ENCODE measurements around the gene IRF2. TPM values are rescaled to one million over a fixed set of nuclear protein-coding genes. Genes with fewer than 3 reads are reported as not detected.
A peak's percentile ranks its signal among the peaks of the same experiment; 100 is the strongest.

The IRF2 gene
- polyA plus RNA-seq, 1 experiment, result 28.7 TPM

DNA sequence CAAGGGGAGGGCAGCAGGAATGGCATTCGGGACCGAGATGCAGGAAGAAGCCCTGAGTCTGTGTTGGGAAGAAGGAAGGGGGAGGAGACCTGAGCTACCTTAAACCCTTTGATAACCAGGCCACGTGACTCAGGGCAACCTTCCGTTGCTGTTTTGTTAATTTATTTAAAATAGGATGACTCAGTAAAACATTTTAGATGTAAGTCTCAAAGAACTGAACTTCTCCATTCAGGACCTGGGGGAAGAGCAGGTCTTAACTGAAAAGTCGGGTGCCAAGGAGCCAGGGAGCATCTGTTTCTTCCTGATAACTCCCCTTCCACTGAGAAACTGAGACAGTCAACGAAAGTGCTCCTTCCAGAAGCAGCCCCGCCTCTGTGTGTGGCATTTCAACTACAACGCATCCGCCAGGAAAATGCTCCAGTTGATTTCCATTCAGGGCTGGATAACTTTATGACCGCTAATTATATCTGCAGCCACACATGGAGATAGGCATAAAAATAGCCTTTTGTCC, 88.0 kb downstream of the IRF2 start:
- Histone ChIP-seq H3K36me3 (ENCODE audit: control insufficient read depth, insufficient read depth, low read length) (peaks cover 23% of the 10 kb centered on the region), H3K4me3 (ENCODE audit: low read depth, low read length) (no peak overlapping the region), H3K27me3 (ENCODE audit: control insufficient read depth, insufficient read depth, low read length) (no peaks in the 10 kb centered on the region)
- ChIA-PET CTCF (interaction anchor here (2.3 kb wide), 1 partner anchor 99 kb away, joined by 8 read pairs; no protein-coding TSS in a partner anchor), POLR2A (no interaction called here)
- no peak for DNase-seq (ENCODE audit: low read depth)
- TF ChIP-seq, protein P1, sequence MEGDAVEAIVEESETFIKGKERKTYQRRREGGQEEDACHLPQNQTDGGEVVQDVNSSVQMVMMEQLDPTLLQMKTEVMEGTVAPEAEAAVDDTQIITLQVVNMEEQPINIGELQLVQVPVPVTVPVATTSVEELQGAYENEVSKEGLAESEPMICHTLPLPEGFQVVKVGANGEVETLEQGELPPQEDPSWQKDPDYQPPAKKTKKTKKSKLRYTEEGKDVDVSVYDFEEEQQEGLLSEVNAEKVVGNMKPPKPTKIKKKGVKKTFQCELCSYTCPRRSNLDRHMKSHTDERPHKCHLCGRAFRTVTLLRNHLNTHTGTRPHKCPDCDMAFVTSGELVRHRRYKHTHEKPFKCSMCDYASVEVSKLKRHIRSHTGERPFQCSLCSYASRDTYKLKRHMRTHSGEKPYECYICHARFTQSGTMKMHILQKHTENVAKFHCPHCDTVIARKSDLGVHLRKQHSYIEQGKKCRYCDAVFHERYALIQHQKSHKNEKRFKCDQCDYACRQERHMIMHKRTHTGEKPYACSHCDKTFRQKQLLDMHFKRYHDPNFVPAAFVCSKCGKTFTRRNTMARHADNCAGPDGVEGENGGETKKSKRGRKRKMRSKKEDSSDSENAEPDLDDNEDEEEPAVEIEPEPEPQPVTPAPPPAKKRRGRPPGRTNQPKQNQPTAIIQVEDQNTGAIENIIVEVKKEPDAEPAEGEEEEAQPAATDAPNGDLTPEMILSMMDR (IDR thresholded peaks at IDR 0.05; ENCODE audit: insufficient read depth, low read depth, low read length), result no peak

DNA sequence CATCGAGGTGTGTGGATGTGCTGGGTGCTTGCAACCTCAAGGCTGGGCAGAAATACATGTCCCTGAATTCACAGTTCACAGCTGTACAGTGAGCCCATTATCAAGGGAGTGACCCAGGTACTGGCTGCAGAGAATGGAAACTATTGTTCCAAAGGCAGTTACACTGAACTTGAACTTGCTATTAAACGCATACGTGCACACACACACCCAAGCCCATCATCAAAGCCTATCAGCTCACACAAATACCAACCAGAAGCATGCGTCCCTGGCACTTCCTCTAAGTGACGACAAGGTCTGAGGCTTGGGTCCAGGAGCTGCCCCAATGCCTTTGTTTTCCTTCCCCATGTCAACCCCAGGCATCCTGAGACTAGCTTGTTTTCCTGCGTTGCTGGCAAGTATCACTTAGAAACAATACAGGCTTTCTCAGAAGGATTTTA, 88.6 kb downstream of the IRF2 start:
- H3K27me3 ChIP-seq (ENCODE audit: control insufficient read depth, insufficient read depth, low read length), result no peaks in the 10 kb centered on the region
- TF ChIP-seq, protein P1 (IDR thresholded peaks at IDR 0.05; ENCODE audit: insufficient read depth, low read depth, low read length), result no peak
- no peak for DNase-seq (ENCODE audit: low read depth)
- CTCF ChIA-PET, result interaction anchor here (2.3 kb wide), 1 partner anchor 98 kb away, joined by 8 read pairs; no protein-coding TSS in a partner anchor
- no peak overlapping the region for H3K4me3 ChIP-seq (ENCODE audit: low read depth, low read length)
- H3K36me3 ChIP-seq (ENCODE audit: control insufficient read depth, insufficient read depth, low read length), result peaks cover 20% of the 10 kb centered on the region
- POLR2A ChIA-PET, result no interaction called here

DNA sequence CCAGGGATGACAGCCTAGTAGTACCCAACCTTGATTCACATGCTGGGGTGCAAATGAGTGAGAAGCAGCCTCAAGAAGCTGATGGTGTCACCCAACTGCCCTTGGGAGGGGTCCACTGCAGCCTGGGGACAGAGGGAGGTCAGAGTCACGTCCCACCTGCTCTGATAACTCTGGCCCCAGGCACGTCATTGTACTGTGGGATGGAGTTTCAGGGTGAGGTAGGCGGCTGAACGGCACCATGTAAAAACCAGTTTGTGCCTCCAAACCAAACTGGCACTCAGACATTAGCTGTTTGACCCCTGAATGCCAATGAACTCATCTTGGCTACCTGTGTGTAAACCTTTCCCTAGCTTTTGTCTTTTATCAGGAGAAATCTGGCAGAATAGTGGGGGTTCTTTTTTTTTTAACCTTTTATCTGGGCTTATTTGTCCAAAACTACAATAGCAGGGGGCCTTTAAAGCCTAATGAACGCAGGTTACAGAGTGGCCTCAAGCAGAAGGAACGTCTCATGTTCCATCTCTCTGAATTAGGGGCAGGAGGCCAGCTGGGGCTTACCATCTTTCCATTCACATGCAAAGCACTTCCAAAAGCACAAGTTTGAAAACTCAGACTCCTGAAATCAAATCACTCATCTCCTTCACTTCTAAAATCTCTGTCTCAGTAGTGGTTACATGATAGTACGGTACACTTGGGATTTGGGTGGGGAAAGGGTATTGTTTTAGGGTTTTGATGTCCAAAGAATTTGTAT, 89.4 kb downstream of the IRF2 start:
- POLR2A ChIA-PET, result no interaction called here
- peak overlapping the region; percentile 2; the same call in 1 of the 2 replicates for H3K4me3 ChIP-seq (ENCODE audit: low read depth, low read length)

DNA sequence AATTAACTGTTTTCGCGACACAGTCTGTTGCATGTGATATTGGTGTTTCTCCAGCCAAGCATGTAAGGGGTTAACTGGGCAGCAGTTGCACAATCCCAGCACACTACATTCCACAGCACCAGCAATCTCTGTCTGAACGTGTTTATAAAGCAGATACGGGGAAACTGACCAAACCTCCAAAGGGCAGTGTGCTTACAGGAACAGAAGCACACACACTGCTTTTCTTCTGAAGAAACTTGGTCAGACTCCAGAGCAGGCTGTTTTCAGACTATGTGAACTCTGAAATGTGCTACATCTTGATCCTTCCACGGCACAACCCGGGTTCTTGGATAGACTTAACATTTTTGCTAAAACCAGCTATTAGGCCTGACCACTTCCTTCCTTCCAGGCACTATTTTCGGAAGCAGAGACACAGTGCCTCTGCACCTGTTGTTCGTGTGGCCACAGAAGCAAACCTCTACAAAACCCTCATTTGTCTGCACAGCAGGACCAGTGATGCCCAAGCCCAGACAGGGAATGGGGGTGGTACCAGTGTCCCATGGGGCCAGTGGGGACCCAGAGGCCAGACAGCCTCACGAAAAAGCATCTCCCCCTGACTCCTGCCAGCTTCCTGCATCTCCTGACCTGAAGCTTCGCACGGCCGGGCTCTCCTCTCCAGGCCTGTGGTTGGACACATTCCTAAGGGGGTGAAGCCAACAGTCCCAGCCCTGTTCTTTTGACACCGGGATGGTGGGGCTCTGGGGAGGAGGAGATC, 90.1 kb downstream of the IRF2 start:
- ChIA-PET POLR2A (no interaction called here), CTCF (interaction anchor here (0.8 to 2.3 kb wide), 5 partner anchors 12 to 153 kb away, joined by 4 to 8 read pairs (median 5); no protein-coding TSS in a partner anchor)
- H3K27me3 ChIP-seq (ENCODE audit: control insufficient read depth, insufficient read depth, low read length), result no peaks in the 10 kb centered on the region
- peak overlapping the region; percentile 17 for H3K4me3 ChIP-seq (ENCODE audit: low read depth, low read length)
- peaks cover 10% of the 10 kb centered on the region for H3K36me3 ChIP-seq (ENCODE audit: control insufficient read depth, insufficient read depth, low read length)
- DNase-seq (ENCODE audit: low read depth), result peak; percentile 55
- TF ChIP-seq, protein P1 (IDR thresholded peaks at IDR 0.05; ENCODE audit: insufficient read depth, low read depth, low read length), result no peak

More for the DNA sequence above, 89.4 kb downstream of the IRF2 start:
- Histone ChIP-seq H3K27me3 (ENCODE audit: control insufficient read depth, insufficient read depth, low read length) (no peaks in the 10 kb centered on the region), H3K36me3 (ENCODE audit: control insufficient read depth, insufficient read depth, low read length) (peaks cover 14% of the 10 kb centered on the region)
- no peak for DNase-seq (ENCODE audit: low read depth)
- CTCF ChIA-PET, result interaction anchor here (0.8 to 2.3 kb wide), 4 partner anchors 11 to 152 kb away, joined by 4 to 8 read pairs (median 6); no protein-coding TSS in a partner anchor
- TF ChIP-seq, protein P1 (IDR thresholded peaks at IDR 0.05; ENCODE audit: insufficient read depth, low read depth, low read length), result no peak

All from BJ (cell line).